GM18907 (cell line): ENCODE data around the gene SYNE2.
A peak's percentile ranks its signal among the peaks of the same experiment; 100 is the strongest.
"Not testable (repeated sequence)": the region's sequence is repeated elsewhere in the genome, so short reads cannot be mapped to it uniquely, and the experiment has no call there.

Experiments used
- ATAC-seq: cut with Tn5 transposase; IDR thresholded peaks from one replicate; pipeline ENCODE4 v1.9.1; 2021; ENCODE audit warnings: mild to moderate bottlenecking, moderate library complexity; ENCODE audit not compliant: unreplicated experiment

The SYNE2 gene, protein sequence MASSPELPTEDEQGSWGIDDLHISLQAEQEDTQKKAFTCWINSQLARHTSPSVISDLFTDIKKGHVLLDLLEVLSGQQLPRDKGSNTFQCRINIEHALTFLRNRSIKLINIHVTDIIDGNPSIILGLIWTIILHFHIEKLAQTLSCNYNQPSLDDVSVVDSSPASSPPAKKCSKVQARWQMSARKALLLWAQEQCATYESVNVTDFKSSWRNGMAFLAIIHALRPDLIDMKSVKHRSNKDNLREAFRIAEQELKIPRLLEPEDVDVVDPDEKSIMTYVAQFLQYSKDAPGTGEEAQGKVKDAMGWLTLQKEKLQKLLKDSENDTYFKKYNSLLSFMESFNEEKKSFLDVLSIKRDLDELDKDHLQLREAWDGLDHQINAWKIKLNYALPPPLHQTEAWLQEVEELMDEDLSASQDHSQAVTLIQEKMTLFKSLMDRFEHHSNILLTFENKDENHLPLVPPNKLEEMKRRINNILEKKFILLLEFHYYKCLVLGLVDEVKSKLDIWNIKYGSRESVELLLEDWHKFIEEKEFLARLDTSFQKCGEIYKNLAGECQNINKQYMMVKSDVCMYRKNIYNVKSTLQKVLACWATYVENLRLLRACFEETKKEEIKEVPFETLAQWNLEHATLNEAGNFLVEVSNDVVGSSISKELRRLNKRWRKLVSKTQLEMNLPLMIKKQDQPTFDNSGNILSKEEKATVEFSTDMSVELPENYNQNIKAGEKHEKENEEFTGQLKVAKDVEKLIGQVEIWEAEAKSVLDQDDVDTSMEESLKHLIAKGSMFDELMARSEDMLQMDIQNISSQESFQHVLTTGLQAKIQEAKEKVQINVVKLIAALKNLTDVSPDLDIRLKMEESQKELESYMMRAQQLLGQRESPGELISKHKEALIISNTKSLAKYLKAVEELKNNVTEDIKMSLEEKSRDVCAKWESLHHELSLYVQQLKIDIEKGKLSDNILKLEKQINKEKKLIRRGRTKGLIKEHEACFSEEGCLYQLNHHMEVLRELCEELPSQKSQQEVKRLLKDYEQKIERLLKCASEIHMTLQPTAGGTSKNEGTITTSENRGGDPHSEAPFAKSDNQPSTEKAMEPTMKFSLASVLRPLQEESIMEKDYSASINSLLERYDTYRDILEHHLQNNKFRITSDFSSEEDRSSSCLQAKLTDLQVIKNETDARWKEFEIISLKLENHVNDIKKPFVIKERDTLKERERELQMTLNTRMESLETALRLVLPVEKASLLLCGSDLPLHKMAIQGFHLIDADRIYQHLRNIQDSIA (N-terminal part only)

DNA sequence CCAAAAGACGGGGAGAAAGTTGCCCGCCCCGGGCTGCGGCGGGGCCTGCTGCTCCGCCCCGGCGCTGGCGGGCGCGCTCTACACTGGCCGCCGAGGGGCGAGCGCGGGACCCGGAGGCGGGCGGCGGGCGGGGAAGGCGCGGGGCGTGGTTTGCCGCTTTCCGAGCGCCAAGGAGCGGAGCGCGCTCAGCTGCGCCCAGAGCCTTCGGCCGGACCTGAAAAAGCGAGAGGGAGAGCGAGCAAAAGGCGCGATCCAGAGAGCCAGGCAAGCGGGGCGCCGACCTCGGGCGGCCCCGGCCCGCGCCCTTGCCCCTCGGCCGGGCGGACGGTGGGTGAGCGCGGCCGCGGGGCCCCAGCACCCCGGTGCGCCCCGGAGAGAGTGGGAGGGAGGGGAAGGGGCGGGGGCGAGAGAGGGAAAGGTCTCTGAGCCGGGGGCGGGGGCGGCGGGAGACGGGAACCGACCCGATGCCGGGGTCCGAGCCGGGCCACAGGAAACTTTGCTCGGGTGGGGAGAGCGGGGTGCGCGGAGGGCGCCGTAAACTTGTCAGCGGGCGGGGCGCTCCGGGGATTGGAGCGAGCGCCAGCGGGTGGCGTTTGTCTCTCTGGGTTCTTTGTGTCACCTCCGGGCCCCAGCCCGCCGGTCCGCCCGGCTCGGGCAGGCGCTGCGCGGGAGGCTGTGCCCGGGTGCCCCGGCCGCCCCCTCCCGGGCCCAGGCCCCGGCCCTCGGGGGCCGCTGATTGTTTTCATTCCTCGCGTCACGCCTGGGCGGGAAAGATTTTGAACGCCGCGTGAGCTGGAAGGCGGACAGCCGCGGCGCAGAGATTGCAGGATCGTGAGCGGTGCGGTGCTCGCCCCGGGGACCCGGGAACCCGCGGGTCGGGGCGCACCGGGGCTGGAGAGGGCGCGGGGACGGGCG is at the start of gene SYNE2:
SYNE2 (plus strand) TSS at position 188 of the 915 bp plus-strand sequence. CDS start 56,145 bp downstream, outside the sequence.
- ATAC-seq = peak; percentile 77

DNA sequence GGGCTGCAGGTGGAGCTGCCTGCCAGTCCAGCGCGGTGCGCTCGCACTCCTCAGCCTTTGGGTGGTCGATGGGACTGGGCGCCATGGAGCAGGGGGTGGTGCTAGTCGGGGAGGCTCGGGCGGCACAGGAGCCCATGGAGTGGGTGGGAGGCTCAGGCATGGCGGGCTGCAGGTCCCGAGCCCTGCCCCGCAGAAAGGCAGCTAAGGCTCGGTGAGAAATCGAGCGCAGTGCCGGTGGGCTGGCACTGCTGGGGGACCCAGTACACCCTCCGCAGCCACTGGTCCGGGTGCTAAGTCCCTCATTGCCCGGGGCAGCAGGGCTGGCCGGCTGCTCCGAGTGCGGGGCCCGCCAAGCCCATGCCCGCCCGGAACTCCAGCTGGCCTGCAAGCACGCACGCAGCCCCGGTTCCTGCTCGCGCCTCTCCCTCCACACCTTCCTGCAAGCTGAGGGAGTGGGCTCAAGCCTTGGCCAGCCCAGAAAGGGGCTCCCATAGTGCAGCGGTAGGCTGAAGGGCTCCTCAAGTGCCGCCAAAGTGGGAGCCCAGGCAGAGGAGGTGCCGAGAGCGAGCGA is 49.5 kb upstream of the SYNE2 start:
- ATAC-seq = not testable (repeated sequence)

DNA sequence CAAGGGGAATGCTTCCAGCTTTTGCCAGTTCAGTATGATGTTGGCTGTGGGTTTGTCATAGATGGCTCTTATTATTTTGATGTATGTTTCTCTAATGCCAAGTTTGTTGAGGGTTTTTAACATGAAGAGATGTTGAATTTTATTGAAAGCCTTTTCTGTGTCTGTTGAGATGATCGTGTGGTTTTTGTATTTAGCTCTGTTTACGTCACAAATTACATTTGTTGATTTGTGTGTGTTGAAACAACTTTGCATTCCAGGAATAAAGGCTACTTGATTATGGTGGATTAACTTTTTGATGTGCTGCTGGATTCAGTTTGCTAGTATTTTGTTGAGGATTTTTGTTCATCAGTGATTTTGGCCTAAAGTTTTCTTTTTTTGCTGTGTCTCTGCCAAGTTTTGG is 46.7 kb upstream of the SYNE2 start:
- not testable (repeated sequence) for ATAC-seq

DNA sequence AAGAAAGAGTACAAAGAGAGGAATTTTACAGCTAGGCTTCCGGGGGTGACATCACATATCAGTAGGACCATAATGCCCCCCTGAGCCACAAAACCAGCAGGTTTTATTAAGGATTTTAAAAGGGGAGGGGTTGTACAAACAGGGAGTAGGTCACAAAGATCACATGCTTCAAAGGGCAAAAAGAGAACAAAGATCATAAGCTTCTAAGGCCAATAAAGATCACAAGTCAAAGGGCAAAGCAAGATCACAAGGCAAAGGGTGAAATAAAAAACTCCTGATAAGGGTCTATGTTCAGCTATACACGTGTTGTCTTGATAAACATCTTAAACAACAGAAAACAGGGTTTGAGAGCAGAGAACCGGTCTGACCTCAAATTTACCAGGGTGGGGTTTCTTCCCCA is 41.1 kb upstream of the SYNE2 start:
- not testable (repeated sequence) for ATAC-seq

DNA sequence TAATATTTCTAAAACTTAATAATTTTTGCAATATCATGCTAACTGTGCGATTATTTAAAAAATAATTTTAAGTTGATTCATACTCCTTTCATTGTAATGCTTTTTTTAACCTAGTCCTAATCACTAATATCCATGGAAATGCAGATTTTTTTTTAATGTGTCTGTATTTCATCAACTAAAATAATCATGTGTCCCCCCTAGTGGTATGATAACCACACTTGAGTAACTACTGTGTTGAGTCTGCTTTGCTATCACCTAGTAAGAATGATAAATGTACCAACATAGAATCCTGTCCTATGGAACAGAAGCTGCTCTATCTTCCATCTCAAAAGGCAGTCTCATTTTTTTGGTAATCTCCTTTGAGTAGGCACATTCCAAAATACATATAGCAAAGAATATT is 19.1 kb upstream of the SYNE2 start:
- no peak for ATAC-seq

DNA sequence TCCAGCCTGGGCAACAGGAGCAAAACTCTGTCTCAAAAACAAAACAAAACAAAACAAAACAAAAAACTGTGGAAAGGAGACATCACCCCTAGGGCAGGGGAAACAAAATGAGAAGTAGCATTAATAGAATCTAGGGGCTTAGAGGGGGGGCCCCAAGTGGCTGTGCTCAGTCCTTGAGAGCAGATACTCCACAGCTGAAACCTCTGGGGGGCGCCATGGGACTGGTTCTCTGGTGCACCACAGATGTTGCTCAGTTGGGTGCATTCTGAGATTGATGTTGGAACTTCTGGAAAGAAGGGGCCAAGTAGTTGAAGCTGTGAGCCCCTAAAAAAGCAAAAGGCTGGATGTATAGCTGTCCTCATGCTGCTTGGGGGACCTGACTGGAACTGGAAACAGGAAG is 11.8 kb upstream of the SYNE2 start:
- no peak for ATAC-seq

DNA sequence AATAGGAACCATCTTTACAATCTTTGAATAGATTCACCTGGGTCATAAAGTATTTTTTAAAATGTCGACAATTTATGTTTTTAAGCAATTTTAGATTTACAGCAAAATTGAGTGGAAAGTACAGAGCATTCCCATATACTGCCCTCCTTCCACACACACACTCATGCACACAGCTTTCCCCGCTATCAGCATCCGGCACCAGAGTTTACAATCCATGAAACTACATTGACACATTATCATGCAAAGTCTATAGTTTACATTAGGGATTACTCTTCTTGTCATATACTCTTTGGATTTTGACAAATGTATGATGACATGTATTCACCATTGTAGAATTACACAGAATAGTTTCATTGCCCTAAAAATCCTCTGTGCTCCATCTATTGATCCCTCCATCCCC is 9.0 kb upstream of the SYNE2 start:
- ATAC-seq = no peak

DNA sequence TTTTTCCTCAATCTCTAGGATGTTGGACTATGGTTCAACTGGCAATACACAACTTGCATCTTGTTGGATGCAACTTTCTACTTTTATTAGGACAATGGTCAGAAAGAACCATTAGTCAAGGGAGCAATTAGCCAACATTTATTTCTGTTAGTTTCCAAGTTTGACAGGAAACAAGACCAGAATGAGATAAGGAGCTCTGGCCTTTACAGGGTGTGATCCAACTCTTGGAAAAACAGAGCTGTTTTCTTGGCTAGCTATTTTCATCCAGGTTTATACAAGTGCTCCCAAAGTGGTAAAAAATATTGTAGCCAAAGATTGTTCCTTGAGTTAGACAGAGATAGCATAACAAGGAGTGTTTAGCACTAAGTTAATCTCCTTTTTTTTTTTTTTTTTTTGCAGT is 3.9 kb upstream of the SYNE2 start:
- no peak for ATAC-seq

DNA sequence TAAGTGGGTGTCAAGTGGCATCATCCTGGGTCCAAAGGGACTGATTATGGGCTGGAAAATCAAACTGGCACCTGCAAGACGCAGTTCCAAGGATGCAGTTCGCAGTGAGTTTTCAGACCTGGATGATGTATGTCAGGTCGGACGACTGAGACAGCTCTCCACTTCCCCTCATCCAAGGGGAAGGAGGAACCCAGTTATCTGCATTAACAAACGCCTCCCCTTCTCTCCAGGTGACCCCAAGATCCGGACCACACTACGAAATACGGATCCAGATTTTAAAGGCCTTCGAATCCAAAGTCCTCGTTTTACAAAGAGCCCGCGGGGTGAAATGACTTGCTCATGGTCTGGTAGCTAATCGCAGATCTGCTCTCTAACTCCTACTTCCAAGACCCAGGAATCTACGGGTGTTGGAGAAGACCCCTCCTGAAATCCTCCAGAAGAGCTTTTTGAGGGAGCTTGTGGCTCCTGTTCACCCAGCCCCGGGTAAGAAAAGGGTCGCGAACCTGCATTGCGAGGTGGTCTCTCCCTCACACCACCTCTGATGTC is 460 bp upstream of the SYNE2 start:
- ATAC-seq = peak; percentile 6

DNA sequence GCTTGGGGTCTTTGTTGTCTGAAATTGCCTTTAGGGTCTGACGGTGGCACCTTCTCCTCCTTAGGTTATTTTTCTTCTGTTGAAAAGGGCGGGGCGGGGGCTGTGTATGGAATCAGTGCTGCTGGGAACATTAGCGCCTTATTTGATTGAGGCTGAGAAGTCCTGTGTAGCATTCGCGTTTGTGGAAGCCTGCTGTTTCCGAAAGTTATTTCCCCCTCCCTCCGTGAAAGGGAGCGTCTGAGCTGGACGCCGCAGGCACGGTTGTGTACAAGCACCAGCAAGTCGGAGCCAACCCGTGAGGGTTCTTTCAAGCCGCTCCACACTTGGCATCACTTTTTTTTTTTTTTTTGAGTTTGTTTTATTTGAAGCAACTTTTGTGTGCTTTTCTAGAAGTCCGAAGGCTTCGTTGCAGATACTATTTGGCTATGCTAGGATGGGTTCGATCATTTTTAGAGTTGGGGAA is 1.1 kb downstream of the SYNE2 start:
- ATAC-seq = peak; percentile 40

DNA sequence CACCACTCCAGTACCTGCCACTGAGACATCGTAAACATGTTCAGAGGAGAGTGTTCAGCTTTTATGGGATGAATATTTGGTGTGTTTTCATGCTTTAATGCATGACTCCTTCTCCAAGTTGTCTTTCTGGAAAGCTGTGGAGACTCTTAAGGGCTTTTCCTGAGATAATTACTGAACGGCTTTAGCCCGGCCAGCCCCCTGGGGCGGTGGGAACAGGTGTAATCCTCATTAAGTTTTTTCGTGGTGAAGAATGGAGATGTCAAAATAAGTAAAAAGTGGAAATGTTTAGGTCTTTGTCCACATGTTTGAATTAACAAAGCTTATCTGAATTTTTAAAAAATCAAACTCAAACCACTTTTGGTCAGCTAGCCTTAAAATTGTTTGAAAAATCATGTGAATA is 1.5 kb downstream of the SYNE2 start:
- no peak for ATAC-seq

DNA sequence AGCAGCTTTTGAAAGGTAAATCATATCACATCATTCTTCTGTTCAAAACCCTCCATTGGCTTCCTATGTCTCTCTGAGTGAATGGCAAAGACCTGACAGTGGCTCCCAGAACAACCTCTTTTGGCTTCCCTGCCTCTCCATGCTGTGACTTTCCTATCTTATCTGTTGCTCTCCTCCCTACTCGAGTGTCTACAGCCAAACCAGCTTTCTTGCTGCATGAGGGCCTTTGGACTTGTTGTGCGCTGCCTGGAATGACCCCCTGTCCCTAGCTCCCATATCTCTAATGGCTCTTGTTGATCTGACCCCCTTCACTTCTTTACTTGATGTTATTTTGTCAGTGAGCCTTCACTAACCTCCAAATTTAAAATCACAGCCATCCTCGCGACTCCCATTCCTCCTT is 2.5 kb downstream of the SYNE2 start:
- no peak for ATAC-seq

DNA sequence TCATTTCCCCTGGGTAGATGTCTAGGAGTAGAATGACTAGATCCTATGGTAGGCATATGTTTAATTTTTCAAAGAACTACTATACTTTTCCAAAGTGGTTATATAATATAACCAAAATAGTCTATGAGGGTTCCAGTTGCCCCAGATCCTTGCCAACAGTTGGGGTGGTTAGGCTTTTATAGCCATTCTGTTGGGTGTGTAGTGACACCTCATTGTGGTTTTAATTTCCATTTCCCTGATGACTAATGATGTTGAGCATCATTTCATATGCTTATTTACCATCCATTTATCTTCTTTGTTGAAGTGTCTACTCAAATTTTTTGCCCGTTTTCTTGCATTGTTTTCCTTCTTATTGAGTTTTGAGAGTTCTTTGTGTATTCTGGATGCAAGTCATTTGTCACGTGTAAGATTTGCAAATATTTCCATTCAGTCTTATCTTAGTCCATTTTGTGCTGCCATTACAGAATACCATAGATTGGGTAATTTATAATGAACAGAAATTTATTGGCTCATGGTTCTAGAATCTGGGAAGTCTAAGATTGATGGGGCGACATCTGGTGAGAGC is 4.7 kb downstream of the SYNE2 start:
- ATAC-seq = no peak

DNA sequence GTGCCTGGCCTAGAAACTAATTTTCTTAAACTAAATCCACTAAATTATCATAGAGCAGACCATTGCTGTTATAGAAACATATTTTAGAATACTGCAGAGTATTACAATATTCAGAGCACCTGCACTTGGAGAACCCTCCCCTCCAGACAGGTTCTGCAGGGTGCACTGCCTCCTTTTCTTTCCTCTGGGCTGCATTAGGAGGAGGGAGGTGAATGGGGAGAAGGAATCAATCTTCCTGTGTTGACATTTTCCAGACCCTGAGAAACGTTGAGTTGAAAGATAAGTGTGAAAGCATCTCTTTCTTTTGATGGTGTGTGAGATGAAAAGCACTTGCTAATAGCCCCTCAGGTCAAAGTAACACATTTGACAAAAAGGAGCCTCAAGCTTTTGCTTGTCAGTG is 7.3 kb downstream of the SYNE2 start:
- ATAC-seq = no peak

DNA sequence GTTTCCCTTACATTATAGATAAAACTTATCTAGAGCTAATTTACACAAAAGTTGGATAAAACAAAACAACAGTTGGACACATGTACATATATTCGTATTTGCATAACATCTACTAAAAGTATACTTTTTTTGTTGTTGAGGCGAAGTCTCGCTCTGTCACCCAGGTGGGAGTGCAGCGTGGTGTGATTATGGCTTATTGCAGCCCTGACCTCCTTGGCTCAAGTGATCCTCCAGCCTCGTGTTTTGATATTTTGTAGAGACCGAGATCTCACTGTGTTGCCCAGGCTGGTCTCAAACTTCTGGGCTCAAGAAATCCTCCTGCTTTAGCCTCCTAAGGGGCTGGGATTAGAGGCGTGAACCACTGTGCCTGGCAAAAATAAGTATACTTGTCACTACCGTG is 9.4 kb downstream of the SYNE2 start:
- no peak for ATAC-seq

DNA sequence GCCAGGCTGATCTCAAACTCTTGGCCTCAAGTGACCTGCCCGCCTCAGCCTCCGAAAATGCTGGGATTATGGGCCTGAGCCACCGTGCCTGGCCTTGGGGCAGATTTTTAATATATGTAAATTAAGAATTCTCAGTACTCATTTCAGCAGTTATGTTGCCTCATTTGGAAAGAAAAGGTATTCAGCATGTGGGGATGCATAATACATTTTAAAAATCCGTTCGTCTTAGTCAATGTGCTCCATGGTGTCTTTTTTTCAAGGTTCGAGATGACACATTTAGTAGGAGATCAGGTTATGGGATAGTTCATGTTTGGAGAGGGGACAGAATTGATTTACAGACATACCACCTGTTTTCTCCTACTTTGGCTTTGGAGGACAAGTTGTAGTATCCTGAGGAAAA is 10.2 kb downstream of the SYNE2 start:
- no peak for ATAC-seq

DNA sequence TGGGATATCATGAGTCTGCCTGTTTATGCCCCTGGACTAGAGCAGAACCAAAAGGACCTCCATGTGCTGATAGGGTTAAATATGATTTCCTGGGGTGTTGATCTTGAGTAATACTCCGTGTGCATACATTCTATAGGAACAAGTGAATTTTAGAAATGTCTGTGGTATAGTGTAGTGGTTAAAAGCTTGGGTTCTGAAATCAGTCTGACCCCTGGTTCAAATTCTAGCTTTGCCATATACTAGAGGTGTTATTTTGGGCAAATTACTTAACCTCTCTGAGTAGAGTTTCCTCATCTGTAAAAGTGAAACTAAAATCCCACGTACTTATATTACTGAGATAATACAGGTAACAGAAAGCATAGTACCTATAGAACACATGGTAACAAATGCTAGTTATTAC is 12.0 kb downstream of the SYNE2 start:
- ATAC-seq = peak; percentile 32

DNA sequence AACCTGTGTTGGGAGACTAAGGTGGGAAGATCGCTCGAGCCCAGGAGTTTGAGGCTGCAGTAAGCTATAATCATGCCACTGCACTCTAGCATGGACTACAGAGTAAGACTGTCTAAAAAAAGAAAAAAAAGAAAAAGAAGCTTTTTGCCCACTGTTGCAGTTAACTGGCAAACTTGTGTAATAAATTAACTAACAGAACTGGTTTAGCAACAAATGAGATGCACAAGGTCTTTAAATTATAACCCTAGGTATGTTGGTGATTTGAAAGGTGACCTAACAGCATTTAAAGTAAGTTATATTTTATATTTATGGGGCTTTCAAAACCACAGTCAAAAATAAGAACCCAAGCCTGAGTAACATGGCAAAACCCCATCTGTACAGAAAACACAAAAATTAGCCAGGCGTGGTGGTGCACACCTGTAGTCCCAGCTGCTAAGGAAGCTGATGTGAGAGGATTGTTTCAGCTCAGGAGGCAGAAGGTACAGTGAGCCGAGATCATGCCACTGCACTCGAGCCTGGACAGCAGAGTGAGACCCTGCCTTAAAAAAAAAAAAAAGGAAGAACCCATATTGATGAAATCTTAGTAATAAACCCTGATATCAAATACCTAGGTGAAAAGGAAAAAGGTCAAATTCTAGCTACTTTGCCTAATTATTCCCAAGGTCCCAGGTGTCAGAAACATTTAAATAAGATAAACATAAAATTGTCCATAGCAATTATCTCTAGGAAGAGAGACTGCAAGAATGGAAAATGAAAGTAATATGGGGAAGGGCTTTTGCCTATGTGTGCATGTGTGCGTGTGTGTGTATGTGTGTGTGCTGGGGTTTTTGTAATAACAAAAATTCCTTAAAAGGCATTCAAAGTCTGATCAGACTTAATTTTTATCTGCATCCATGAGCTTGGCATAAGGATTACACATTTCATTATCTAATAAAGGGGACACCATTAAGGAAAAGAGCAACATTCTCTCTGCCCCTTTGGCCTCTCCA is 15.4 kb downstream of the SYNE2 start:
- peak; percentile 31 for ATAC-seq
